ENCODE data around the gene MN1.

The MN1 gene

DNA sequence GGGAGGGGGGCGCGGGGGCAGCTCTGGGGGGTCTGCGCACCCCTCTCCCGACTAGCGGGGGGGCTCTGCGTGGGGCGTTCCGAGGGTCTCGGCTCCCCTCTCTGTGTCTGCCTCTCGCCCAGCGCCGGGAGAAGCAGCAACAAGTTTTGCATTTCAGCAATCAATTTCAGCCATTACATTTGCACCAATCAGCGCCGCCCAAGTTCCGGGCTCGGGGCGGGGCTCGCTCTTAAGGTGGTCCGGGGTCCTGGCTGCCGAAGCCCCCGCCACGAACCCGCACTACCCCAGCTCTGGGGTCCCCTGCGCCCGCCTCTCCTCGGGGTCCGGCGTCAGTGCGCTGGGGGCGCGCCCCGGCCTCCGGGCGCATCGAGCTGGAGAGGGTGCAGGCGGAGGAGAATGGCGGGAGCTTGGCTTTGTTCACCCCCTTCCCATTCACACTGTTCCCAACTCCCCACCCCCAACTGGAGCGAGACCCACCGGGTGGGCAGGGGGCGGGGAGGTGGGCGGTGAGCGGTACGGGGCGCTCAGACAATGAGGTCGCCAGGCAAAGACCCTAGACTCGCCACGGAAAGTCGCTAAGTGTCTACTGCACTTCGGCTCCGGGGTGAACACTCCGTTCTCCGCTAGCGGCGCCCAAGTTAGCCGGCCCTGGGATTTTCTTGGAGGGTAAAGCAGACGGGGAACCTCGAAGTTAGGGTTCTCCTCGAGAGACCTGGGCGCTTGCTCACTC, at the start of gene MN1:
TSS of gene MN1 (minus strand) at position 141 of the 730 bp plus-strand sequence. CDS start 1,213 bp downstream, outside the sequence.
- Histone ChIP-seq H3K4me1 (ENCODE audit: control insufficient read depth, insufficient read depth, low read length) (peaks cover 12% of the 10 kb centered on the region), H3K36me3 (ENCODE audit: control insufficient read depth, insufficient read depth, low read length) (no peaks in the 10 kb centered on the region), H3K27me3 (ENCODE audit: control insufficient read depth, insufficient read depth, low read length) (peaks cover 42% of the 10 kb centered on the region), H3K4me3 (ENCODE audit: low read length) (peak within 1 kb of the TSS; percentile 47), H3K27ac (ENCODE audit: low read length) (no peak within 1 kb of the TSS), H3K9me3 (ENCODE audit: control insufficient read depth, insufficient read depth, low read length) (no peaks in the 10 kb centered on the region)
- no peak for DNase-seq (ENCODE audit: low read depth, low spot score)
- no CpG with 5 or more reads among the region's 59 CpGs for WGBS (ENCODE audit: insufficient coverage, insufficient read length)

DNA sequence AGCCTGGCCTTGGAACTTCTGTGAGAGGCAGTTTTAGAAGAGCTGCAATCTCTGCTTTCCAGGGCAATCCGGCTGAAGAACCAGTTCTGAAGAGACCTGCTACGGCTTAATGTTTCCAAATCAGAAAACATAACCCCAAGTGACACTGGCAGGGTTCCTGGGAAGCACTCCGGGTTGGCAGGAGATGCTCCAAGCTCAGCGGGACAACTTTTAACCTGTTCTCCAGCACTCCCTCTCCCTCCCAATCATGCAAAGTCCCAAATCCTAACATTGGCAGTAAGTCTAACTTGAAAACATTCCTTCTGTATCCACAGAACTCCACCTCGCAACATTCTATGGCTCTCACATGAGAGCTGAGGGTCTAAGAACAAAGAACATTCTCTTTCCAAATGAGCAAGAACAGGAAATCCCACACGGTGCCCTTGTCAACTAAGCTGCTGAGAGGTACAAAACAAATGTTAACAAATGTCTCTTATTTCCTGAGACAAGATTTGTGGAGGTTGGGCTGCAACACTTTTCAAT, 48.5 kb upstream of the MN1 start:
- Histone ChIP-seq H3K9me3 (ENCODE audit: control insufficient read depth, insufficient read depth, low read length) (no peaks in the 10 kb centered on the region), H3K4me3 (ENCODE audit: low read length) (no peak overlapping the region), H3K27me3 (ENCODE audit: control insufficient read depth, insufficient read depth, low read length) (no peaks in the 10 kb centered on the region), H3K36me3 (ENCODE audit: control insufficient read depth, insufficient read depth, low read length) (peaks cover 13% of the 10 kb centered on the region; the same call in 1 of the 2 replicates), H3K27ac (ENCODE audit: low read length) (peak overlapping the region; percentile 83), H3K4me1 (ENCODE audit: control insufficient read depth, insufficient read depth, low read length) (peaks cover 12% of the 10 kb centered on the region)
- no CpG with 5 or more reads among the region's 6 CpGs for WGBS (ENCODE audit: insufficient coverage, insufficient read length)
- DNase-seq (ENCODE audit: low read depth, low spot score), result peak; percentile 27

DNA sequence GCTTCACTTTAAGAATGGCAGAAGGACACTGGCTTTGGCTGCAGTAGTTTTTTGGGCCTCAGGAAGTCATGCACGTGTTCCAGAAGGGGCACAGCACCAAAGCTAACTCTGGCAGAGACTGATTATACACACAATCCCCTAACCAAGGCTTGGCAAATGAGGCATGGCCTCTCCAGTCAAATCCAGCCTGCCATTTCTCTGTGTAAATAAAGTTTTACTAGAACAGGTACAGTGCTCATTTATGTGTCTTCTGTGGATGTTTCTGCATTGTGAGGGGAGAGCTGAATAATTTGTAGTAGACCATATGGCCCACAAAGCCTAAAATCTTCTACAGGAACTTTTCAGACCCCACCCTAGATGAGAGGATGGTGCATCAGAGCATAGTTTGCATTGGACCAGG, 46.4 kb upstream of the MN1 start:
- H3K4me1 ChIP-seq (ENCODE audit: control insufficient read depth, insufficient read depth, low read length), result peaks cover 17% of the 10 kb centered on the region
- no peaks in the 10 kb centered on the region for H3K9me3 ChIP-seq (ENCODE audit: control insufficient read depth, insufficient read depth, low read length)
- no peak for DNase-seq (ENCODE audit: low read depth, low spot score)
- no peak overlapping the region for H3K4me3 ChIP-seq (ENCODE audit: low read length)
- no peaks in the 10 kb centered on the region for H3K27me3 ChIP-seq (ENCODE audit: control insufficient read depth, insufficient read depth, low read length)
- WGBS (ENCODE audit: insufficient coverage, insufficient read length), result no CpG with 5 or more reads among the region's 1 CpG
- no peak overlapping the region for H3K27ac ChIP-seq (ENCODE audit: low read length)
- H3K36me3 ChIP-seq (ENCODE audit: control insufficient read depth, insufficient read depth, low read length), result peaks cover 10% of the 10 kb centered on the region; the same call in 1 of the 2 replicates

DNA sequence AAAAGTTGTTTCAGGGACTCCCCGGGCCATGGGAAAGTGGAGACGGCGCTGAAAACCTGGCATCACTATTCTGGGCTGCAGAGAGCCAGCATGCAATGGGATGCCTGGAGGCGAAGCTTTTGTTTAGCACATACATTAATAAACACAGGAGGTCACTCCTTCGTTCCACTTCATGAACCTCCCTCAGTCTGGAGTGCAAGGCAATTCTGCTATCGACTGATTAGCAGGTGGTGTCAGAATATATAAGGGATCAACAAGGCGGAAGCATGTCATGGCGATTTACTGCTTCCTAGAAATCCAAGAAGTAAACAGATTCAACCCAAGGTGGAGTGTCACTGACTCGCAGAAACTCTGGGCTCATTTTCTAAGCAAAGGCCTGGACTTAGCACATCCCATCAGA, 45.4 kb upstream of the MN1 start:
- peaks cover 10% of the 10 kb centered on the region; the same call in 1 of the 2 replicates for H3K36me3 ChIP-seq (ENCODE audit: control insufficient read depth, insufficient read depth, low read length)
- H3K27me3 ChIP-seq (ENCODE audit: control insufficient read depth, insufficient read depth, low read length), result no peaks in the 10 kb centered on the region
- H3K4me3 ChIP-seq (ENCODE audit: low read length), result no peak overlapping the region

DNA sequence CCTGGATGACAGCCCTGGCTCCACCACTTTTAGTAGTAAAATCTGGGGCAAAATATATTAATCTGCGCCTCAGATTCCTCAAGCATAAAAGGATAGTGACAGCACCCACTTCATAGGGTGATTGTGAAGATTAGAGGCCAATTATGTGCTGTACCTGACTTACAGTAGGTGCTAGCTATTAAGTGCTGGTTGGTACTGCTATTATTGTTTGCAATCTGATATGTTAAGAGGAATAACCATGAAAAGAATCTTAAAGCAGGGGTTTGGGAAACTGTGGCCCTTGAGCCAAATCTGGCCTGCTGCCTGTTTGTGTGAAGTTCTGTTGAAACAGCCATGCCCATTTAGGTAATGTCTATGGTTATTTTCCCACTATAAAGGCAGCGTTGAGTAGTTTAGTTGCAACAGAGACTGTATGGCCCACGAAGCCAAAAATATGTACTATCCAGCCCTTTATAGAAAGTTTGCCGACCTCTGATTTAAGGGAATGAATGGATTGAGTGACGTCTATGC, 44.7 kb upstream of the MN1 start:
- no CpG with 5 or more reads among the region's 5 CpGs for WGBS (ENCODE audit: insufficient coverage, insufficient read length)
- H3K27me3 ChIP-seq (ENCODE audit: control insufficient read depth, insufficient read depth, low read length), result no peaks in the 10 kb centered on the region
- H3K27ac ChIP-seq (ENCODE audit: low read length), result no peak overlapping the region
- peaks cover 17% of the 10 kb centered on the region for H3K4me1 ChIP-seq (ENCODE audit: control insufficient read depth, insufficient read depth, low read length)
- H3K36me3 ChIP-seq (ENCODE audit: control insufficient read depth, insufficient read depth, low read length), result peaks cover 10% of the 10 kb centered on the region; the same call in 1 of the 2 replicates
- no peak for DNase-seq (ENCODE audit: low read depth, low spot score)
- H3K4me3 ChIP-seq (ENCODE audit: low read length), result no peak overlapping the region
- H3K9me3 ChIP-seq (ENCODE audit: control insufficient read depth, insufficient read depth, low read length), result no peaks in the 10 kb centered on the region

More for the DNA sequence above, 45.4 kb upstream of the MN1 start:
- H3K9me3 ChIP-seq (ENCODE audit: control insufficient read depth, insufficient read depth, low read length), result no peaks in the 10 kb centered on the region
- H3K4me1 ChIP-seq (ENCODE audit: control insufficient read depth, insufficient read depth, low read length), result peaks cover 17% of the 10 kb centered on the region
- WGBS (ENCODE audit: insufficient coverage, insufficient read length), result no CpG with 5 or more reads among the region's 9 CpGs
- no peak overlapping the region for H3K27ac ChIP-seq (ENCODE audit: low read length)
- DNase-seq (ENCODE audit: low read depth, low spot score), result no peak

DNA sequence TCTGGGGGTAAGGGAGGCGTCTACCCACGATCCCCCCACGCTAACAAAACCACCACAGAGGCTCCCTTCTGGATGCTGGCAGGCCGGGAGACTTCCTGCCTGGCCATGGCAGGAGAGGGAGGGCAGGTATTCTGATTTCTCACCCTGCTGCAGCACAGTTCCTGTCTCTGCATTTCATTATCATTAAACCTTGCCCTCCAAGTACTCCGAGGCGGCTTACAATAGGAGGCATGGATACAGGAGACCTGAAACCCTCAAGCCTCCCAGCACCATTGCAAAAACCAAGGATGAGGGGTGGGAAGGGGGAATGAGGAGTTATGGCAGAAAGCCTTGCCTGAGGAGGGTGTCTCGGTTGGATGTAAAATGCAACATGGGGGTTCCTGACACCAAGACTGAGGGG, 44.1 kb upstream of the MN1 start:
- Histone ChIP-seq H3K27me3 (ENCODE audit: control insufficient read depth, insufficient read depth, low read length) (no peaks in the 10 kb centered on the region), H3K36me3 (ENCODE audit: control insufficient read depth, insufficient read depth, low read length) (peaks cover 5% of the 10 kb centered on the region; the same call in 1 of the 2 replicates), H3K4me1 (ENCODE audit: control insufficient read depth, insufficient read depth, low read length) (peaks cover 15% of the 10 kb centered on the region), H3K9me3 (ENCODE audit: control insufficient read depth, insufficient read depth, low read length) (no peaks in the 10 kb centered on the region), H3K4me3 (ENCODE audit: low read length) (no peak overlapping the region), H3K27ac (ENCODE audit: low read length) (no peak overlapping the region)
- DNase-seq (ENCODE audit: low read depth, low spot score), result no peak
- no CpG with 5 or more reads among the region's 7 CpGs for WGBS (ENCODE audit: insufficient coverage, insufficient read length)

DNA sequence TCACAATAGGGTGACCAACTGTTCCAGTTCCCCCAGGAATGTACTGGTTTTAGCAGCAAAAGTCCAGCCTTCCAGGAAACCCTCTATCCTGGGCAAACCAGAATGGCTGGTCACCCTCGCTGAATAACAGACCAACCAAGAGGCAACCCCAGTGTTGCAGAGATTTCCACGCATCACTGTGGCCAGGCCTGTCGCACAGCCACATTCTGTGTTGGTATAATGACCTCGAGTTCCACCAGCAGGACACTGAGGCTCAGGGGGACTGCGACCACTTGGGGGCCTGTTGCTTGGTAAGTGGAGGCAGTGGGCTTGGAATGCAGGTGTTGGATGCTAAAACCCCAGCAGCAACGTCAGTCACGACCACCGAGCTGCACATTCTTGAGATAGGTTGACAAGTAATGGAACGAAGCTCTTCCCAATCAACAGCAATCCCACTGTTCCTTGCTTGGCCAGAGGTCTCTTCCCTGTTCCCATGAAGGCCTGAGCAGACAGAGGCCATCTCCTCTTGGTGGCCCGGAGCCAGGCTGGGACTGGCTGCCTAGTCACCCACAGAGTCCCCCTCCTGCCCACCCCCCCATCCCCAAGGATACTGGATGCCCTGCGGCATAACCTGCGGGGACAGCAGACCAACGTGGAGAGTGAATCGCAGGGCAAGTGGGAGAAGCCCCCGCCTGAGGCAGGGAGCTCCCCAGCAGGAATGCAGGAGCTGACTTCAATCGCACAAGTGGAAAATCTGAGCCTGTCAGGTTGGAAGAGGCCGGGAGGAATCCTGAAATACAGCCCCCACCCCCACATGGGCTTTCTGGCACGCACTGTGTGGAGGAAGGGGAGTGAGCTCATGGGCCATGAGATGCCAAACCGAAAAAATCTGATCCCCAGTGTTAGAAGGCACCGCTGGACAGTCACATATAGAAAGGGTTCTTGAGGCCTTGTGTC, 43.4 kb upstream of the MN1 start:
- Histone ChIP-seq H3K4me3 (ENCODE audit: low read length) (no peak overlapping the region), H3K27ac (ENCODE audit: low read length) (no peak overlapping the region), H3K36me3 (ENCODE audit: control insufficient read depth, insufficient read depth, low read length) (peaks cover 3% of the 10 kb centered on the region; the same call in 1 of the 2 replicates), H3K27me3 (ENCODE audit: control insufficient read depth, insufficient read depth, low read length) (no peaks in the 10 kb centered on the region), H3K4me1 (ENCODE audit: control insufficient read depth, insufficient read depth, low read length) (peaks cover 11% of the 10 kb centered on the region), H3K9me3 (ENCODE audit: control insufficient read depth, insufficient read depth, low read length) (no peaks in the 10 kb centered on the region)
- DNase-seq (ENCODE audit: low read depth, low spot score), result no peak
- WGBS (ENCODE audit: insufficient coverage, insufficient read length), result no CpG with 5 or more reads among the region's 20 CpGs

DNA sequence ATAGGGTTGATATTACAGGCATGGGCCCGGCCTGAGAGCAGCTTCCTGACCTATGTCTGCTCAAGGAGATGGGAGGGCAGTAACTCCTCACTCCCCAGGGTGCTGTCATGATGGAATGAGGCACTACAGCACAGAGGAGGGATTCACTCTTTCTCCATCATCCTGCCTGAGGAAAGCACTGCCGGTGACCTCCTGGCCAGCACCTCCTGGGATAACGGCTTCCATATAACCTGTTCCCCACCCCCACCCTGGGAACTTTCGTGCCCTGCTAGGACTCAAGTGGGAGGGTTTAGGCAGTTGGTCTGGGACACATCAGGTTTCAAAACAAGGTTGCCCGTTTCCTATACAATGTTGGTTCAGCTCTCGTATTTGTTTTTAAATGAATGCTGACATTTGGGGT, 42.7 kb upstream of the MN1 start:
- peaks cover 9% of the 10 kb centered on the region for H3K4me1 ChIP-seq (ENCODE audit: control insufficient read depth, insufficient read depth, low read length)
- H3K4me3 ChIP-seq (ENCODE audit: low read length), result no peak overlapping the region
- H3K27me3 ChIP-seq (ENCODE audit: control insufficient read depth, insufficient read depth, low read length), result no peaks in the 10 kb centered on the region
- DNase-seq (ENCODE audit: low read depth, low spot score), result no peak
- WGBS (ENCODE audit: insufficient coverage, insufficient read length), result no CpG with 5 or more reads among the region's 6 CpGs
- no peak overlapping the region for H3K27ac ChIP-seq (ENCODE audit: low read length)
- peaks cover 3% of the 10 kb centered on the region; the same call in 1 of the 2 replicates for H3K36me3 ChIP-seq (ENCODE audit: control insufficient read depth, insufficient read depth, low read length)
- H3K9me3 ChIP-seq (ENCODE audit: control insufficient read depth, insufficient read depth, low read length), result no peaks in the 10 kb centered on the region

DNA sequence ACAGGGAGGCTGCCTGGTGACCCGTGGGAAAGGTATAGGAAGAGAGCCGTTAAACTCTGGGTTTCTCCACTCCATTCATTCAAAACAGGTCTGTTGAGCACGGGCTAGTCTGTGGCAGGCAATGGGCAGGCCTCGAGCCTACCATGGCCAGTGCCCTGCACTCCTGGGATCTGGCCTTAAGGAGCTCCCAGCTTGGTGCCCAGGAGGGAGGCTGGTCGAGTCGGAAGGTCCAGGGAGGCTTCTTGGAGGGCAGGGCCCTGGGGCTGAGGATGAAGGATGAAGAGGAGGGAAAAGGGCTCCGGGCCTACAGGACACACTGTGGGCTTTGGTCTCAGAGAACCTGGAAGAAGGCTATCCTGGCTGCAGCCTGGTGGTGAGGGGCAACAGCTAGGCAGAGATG, 41.9 kb upstream of the MN1 start:
- no peaks in the 10 kb centered on the region for H3K9me3 ChIP-seq (ENCODE audit: control insufficient read depth, insufficient read depth, low read length)
- WGBS (ENCODE audit: insufficient coverage, insufficient read length), result no CpG with 5 or more reads among the region's 7 CpGs
- peaks cover 3% of the 10 kb centered on the region; the same call in 1 of the 2 replicates for H3K36me3 ChIP-seq (ENCODE audit: control insufficient read depth, insufficient read depth, low read length)
- no peak overlapping the region for H3K4me3 ChIP-seq (ENCODE audit: low read length)
- H3K4me1 ChIP-seq (ENCODE audit: control insufficient read depth, insufficient read depth, low read length), result peaks cover 9% of the 10 kb centered on the region
- DNase-seq (ENCODE audit: low read depth, low spot score), result no peak
- no peaks in the 10 kb centered on the region for H3K27me3 ChIP-seq (ENCODE audit: control insufficient read depth, insufficient read depth, low read length)
- H3K27ac ChIP-seq (ENCODE audit: low read length), result no peak overlapping the region
